K562 (cell line): ENCODE data around the gene CHD2. TPM values are rescaled to one million over a fixed set of nuclear protein-coding genes. Genes with fewer than 3 reads are reported as not detected.

Experiments
- ATF3 ChIP-seq, 2 experiments: fragments of 450-650 bp in 1 of 2; sonication (generic) in 1 of 2; formaldehyde crosslinking in 1 of 2; IDR thresholded peaks in 1 of 2; conservative IDR thresholded peaks in 1 of 2; 2 replicates each; pipeline versions ENCODE4 v1.6.1 to v1.8.1; 2016 to 2023; ENCODE audit warnings: mild to moderate bottlenecking in 2 of 2, moderate library complexity in 2 of 2, inconsistent platforms in 1 of 2, missing genetic modification reagents in 1 of 2
- CHD2 ChIP-seq: IDR thresholded peaks from 2 replicates; pipeline ENCODE4 v1.6.1; 2011; ENCODE audit warnings: low read depth, low read length
- EHMT2 ChIP-seq: fragments of 450-650 bp; IDR thresholded peaks from 2 replicates; pipeline ENCODE4 v1.6.1; 2018; ENCODE audit warnings: antibody characterized with exemption
- ETS1 ChIP-seq: conservative IDR thresholded peaks from 2 replicates; pipeline ENCODE4 v1.6.1; 2011; ENCODE audit warnings: low read depth, mild to moderate bottlenecking, low read length; ENCODE audit not compliant: control insufficient read depth
- HSF4 ChIP-seq: fragments of 250-450 bp; sonication (Bioruptor Pico); IDR thresholded peaks from 2 replicates; pipeline ENCODE4 v2.1.2; 2022; ENCODE audit warnings: mild to moderate bottlenecking, moderate library complexity, borderline replicate concordance
- NRF1 ChIP-seq, 2 experiments: fragments of 450-650 bp; IDR thresholded peaks in 1 of 2; conservative IDR thresholded peaks in 1 of 2; 2 replicates each; pipeline ENCODE4 v1.6.1; 2014; ENCODE audit warnings: mild to moderate bottlenecking in 2 of 2
- POU5F1 ChIP-seq: fragments of 150-350 bp; IDR thresholded peaks from 2 replicates; pipeline ENCODE4 v1.6.1; 2014; ENCODE audit warnings: borderline replicate concordance, low read length, low read depth, mild to moderate bottlenecking; ENCODE audit not compliant: partially characterized antibody
- RAD51 ChIP-seq: fragments of 450-650 bp; IDR thresholded peaks from 2 replicates; pipeline ENCODE4 v1.7.1; 2016; ENCODE audit warnings: low read depth, mild to moderate bottlenecking, borderline replicate concordance
- SMAD3 ChIP-seq: fragments of 450-650 bp; formaldehyde crosslinking; conservative IDR thresholded peaks from 2 replicates; pipeline ENCODE4 v1.4.0; 2020; ENCODE audit warnings: mild to moderate bottlenecking
- SREBF2 ChIP-seq: sonication (generic); formaldehyde crosslinking; IDR thresholded peaks from 2 replicates; pipeline ENCODE4 v1.4.0; 2020; ENCODE audit warnings: mild to moderate bottlenecking, missing genetic modification reagents
- TGIF2 ChIP-seq: sonication (generic); formaldehyde crosslinking; IDR thresholded peaks from 2 replicates; pipeline ENCODE4 v1.8.1; 2022; ENCODE audit warnings: mild to moderate bottlenecking, missing genetic modification reagents, moderate library complexity
- YY1 ChIP-seq, 3 experiments: IDR thresholded peaks; 2 replicates each; pipeline ENCODE4 v1.6.1; 2011; ENCODE audit warnings: low read length in 2 of 3, mild to moderate bottlenecking in 2 of 3, moderate library complexity in 2 of 3, borderline replicate concordance in 1 of 3, control low read depth in 1 of 3, low read depth in 1 of 3; ENCODE audit not compliant: insufficient read depth in 3 of 3, insufficient replicate concordance in 2 of 3, control insufficient read depth in 1 of 3, insufficient read length in 1 of 3; ENCODE audit errors: extremely low read depth in 1 of 3
- ZBED1 ChIP-seq: IDR thresholded peaks from 2 replicates; pipeline ENCODE4 v1.6.1; 2014
- ZBTB49 ChIP-seq: sonication (generic); formaldehyde crosslinking; IDR thresholded peaks from 2 replicates; pipeline ENCODE4 v1.8.0; 2022; ENCODE audit warnings: missing genetic modification reagents, mild to moderate bottlenecking, borderline replicate concordance
- ZNF23 ChIP-seq: fragments of 250-450 bp; sonication (Bioruptor Pico); IDR thresholded peaks from 2 replicates; pipeline ENCODE4 v1.4.0; 2020; ENCODE audit warnings: mild to moderate bottlenecking
- ZNF507 ChIP-seq: conservative IDR thresholded peaks from 2 replicates; pipeline ENCODE4 v1.6.1; 2017; ENCODE audit warnings: missing genetic modification characterization, missing compliant biosample characterization
- ZNF655 ChIP-seq: fragments of 250-450 bp; sonication (Bioruptor Pico); IDR thresholded peaks from 2 replicates; pipeline ENCODE4 v1.5.0; 2021
- ZNF668 ChIP-seq: fragments of 250-450 bp; sonication (Bioruptor Pico); IDR thresholded peaks from 2 replicates; pipeline ENCODE4 v1.8.0; 2022; ENCODE audit warnings: mild to moderate bottlenecking, inconsistent platforms
- polyA plus RNA-seq, 8 experiments: library from polyadenylated mRNA; depleted of rRNA in 4 of 8; stranded (reverse) in 5 of 8; unstranded in 3 of 8; fragments of >200 nt; fragmentation: Nextera tagmentation in 2 of 8; fragmentation: Illumina TruSeq in 1 of 8; extraction: Ambion mirVana in 2 of 8; extraction: Trizol in 1 of 8; gene quantifications; 2 replicates each; pipeline versions ENCODE4 v1.2.1 to v1.2.3, GENCODE V29; 2011 to 2014; ENCODE audit warnings: inconsistent platforms in 1 of 8, missing spikeins in 1 of 8
- total RNA-seq, 7 experiments: library from RNA; depleted of rRNA in 6 of 7; stranded (reverse); fragments of >200 nt in 6 of 7; fragmentation: Illumina TruSeq in 2 of 7; extraction: Trizol in 2 of 7; gene quantifications; 2 replicates each; pipeline versions ENCODE4 v1.2.1 to v1.2.3, GENCODE V29; 2011 to 2021; ENCODE audit warnings: low replicate concordance in 1 of 7
- TF ChIP-seq, protein P1 (sequence below): sonication (generic); formaldehyde crosslinking; IDR thresholded peaks from 2 replicates; pipeline ENCODE4 v1.9.0; 2022; ENCODE audit warnings: mild to moderate bottlenecking, missing genetic modification reagents

Gene CHD2
- total and polyA plus RNA-seq, 9 of the 15 experiments (the other 6 are each of a cell fraction or from before 2014, with no cell fraction given): 38.9 to 70.8 (median 56.2) TPM

DNA sequence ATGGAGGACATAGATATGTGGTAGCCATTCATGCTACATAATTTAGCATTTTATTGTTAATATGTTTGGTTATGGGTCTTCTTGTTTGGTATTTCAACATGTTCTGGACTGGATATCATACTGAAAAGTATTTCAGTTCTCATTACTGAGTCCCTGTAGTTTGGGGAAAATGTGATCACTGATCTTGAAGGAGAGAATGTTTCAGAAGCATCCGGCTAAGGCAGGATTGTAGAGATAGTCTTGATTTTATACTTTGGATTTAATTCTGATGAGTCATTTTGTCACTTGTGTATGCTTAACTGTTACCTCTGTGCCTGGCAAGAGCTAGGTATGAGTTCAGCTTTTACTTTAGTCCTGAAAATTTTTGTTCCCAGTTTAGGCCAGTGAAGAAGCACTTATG lies 7.1 kb downstream of the CHD2 start (continued):
- TF ChIP-seq ETS1 (no peak), YY1 (IDR thresholded peaks at IDR 0.05; ENCODE audit: borderline replicate concordance in 1 of 3, control insufficient read depth in 1 of 3, extremely low read depth in 1 of 3, insufficient read depth in 3 of 3, insufficient read length in 1 of 3, insufficient replicate concordance in 2 of 3, low read depth in 1 of 3, low read length in 2 of 3) (no peak), ATF3 (IDR thresholded peaks at IDR 0.05) (peak; percentile 57; the same call in 1 of the 2 replicates), ATF3 (CRISPR knock-in tag; conservative IDR thresholded peaks at IDR 0.05) (no peak), ZNF668 (CRISPR knock-in tag) (no peak), CHD2 (no peak), ZBED1 (no peak), ZBTB49 (CRISPR knock-in tag) (no peak), SREBF2 (no peak), EHMT2 (no peak), ZNF507 (tag) (no peak), POU5F1 (no peak), TGIF2 (no peak), HSF4 (CRISPR knock-in tag) (no peak), ZNF23 (CRISPR knock-in tag) (no peak), ZNF655 (no peak), NRF1 (conservative IDR thresholded peaks at IDR 0.05 in 1 of 2, IDR thresholded peaks at IDR 0.05 in 1 of 2) (no peak), SMAD3 (CRISPR knock-in tag) (no peak), RAD51 (no peak)
- TF ChIP-seq, protein P1, sequence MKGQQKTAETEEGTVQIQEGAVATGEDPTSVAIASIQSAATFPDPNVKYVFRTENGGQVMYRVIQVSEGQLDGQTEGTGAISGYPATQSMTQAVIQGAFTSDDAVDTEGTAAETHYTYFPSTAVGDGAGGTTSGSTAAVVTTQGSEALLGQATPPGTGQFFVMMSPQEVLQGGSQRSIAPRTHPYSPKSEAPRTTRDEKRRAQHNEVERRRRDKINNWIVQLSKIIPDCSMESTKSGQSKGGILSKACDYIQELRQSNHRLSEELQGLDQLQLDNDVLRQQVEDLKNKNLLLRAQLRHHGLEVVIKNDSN (CRISPR knock-in tag): no peak
